ENCODE data around the gene NFKB2.

Gene NFKB2

DNA sequence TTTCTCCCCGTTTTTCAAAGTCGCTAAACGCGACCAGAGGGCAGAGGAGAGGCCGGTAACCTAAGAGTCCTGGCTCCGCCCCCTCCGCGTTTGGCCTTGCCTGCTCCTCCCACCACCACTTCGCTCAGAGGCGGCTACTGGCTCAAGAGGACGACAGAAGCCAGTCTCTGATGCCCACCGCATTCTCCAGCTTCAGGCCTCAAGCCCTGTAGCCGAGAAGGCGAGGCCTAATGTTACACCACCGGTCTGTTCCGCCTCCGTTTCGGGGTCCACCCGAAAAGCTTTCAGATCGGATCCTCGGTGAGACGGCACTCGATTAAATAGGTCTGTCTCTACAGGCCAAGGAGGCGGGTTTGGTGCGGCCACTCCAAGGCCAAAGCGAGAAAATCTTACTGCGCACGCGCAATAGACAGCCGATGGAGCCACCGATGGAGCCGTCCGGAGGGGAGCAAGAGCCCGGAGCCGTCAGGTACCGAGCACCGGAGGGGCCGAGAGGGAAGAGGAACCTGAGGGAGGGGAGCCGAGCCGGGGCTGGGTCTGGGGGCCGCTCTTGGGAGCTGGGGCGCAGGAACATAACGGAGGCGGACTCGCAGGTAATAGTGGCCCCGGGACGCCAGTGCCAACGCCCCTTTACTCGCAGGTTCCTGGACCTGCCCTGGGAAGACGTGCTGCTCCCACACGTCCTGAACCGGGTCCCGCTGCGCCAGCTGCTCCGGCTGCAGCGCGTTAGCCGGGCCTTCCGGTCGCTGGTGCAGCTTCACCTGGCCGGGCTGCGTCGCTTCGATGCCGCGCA, 25.4 kb downstream of the NFKB2 start, which contains the start of gene FBXL15:
Gene FBXL15, plus strand, starts transcription at position 123 of the 793 bp plus-strand sequence. Its CDS starts 294 bp downstream, at position 417.
- Histone ChIP-seq H3K4me3 (replicated peaks; ENCODE audit: low read depth, low read length) (peak within 1 kb of the TSS; percentile 83), H3K27me3 (replicated peaks; ENCODE audit: control insufficient read depth, insufficient read depth, low read length) (no peaks in the 10 kb centered on the region; the same call in 1 of the 2 replicates), H3K36me3 (ENCODE audit: control insufficient read depth, insufficient read depth, low read length) (peaks cover 7% of the 10 kb centered on the region)
- TF ChIP-seq, protein P1, sequence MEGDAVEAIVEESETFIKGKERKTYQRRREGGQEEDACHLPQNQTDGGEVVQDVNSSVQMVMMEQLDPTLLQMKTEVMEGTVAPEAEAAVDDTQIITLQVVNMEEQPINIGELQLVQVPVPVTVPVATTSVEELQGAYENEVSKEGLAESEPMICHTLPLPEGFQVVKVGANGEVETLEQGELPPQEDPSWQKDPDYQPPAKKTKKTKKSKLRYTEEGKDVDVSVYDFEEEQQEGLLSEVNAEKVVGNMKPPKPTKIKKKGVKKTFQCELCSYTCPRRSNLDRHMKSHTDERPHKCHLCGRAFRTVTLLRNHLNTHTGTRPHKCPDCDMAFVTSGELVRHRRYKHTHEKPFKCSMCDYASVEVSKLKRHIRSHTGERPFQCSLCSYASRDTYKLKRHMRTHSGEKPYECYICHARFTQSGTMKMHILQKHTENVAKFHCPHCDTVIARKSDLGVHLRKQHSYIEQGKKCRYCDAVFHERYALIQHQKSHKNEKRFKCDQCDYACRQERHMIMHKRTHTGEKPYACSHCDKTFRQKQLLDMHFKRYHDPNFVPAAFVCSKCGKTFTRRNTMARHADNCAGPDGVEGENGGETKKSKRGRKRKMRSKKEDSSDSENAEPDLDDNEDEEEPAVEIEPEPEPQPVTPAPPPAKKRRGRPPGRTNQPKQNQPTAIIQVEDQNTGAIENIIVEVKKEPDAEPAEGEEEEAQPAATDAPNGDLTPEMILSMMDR (IDR thresholded peaks at IDR 0.05; ENCODE audit: insufficient read depth, low read length, poor library complexity, severe bottlenecking) = no peak
- peak; percentile 96 for DNase-seq (ENCODE audit: extremely low read depth, insufficient read length)

DNA sequence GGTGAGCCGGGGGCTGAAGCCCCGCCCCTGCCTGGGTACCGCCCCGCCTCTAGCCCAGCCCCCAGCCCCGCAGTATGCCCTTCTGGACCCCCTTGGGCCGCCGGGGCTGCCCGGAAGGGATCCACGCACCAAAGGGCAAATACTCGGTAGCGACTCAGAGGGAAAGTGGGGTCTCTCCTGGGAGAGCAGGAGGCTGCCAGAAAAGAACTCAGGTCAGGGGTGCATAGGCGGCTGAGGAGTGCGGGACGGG, 25.9 kb downstream of the NFKB2 start:
- DNase-seq (ENCODE audit: extremely low read depth, insufficient read length) = no peak
- Histone ChIP-seq H3K27me3 (replicated peaks; ENCODE audit: control insufficient read depth, insufficient read depth, low read length) (no peaks in the 10 kb centered on the region; the same call in 1 of the 2 replicates), H3K4me3 (replicated peaks; ENCODE audit: low read depth, low read length) (peak overlapping the region; percentile 83), H3K36me3 (ENCODE audit: control insufficient read depth, insufficient read depth, low read length) (peaks cover 7% of the 10 kb centered on the region)
- TF ChIP-seq, protein P1 (IDR thresholded peaks at IDR 0.05; ENCODE audit: insufficient read depth, low read length, poor library complexity, severe bottlenecking) = no peak

DNA sequence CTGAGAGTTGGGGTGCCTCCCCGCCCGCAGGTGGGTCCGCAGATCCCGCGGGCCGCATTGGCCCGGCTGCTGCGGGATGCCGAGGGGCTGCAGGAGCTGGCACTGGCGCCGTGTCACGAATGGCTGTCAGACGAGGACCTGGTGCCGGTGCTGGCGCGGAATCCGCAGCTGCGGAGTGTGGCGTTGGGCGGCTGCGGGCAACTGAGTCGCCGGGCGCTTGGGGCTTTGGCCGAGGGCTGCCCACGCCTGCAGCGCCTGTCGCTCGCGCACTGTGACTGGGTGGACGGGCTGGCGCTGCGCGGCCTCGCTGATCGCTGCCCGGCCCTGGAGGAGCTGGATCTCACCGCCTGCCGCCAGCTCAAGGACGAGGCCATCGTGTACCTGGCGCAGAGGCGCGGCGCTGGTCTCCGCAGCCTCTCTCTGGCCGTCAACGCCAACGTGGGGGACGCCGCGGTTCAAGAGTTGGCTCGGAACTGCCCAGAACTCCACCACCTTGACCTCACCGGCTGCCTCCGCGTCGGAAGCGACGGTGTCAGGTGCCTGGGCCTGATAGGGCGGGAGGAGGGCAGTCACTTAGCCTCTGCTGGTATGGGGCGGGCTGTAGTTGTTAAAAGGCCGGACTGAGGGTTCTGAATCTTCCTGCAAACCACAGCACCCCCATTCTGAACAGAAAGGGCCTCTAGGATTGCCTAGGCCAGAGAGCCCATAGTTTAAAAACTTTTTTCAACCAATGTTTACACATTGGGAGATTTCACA, 26.4 kb downstream of the NFKB2 start:
- H3K27me3 ChIP-seq (replicated peaks; ENCODE audit: control insufficient read depth, insufficient read depth, low read length) = no peaks in the 10 kb centered on the region; the same call in 1 of the 2 replicates
- peak overlapping the region; percentile 83 for H3K4me3 ChIP-seq (replicated peaks; ENCODE audit: low read depth, low read length)
- TF ChIP-seq, protein P1 (IDR thresholded peaks at IDR 0.05; ENCODE audit: insufficient read depth, low read length, poor library complexity, severe bottlenecking) = no peak
- no peak for DNase-seq (ENCODE audit: extremely low read depth, insufficient read length)
- H3K36me3 ChIP-seq (ENCODE audit: control insufficient read depth, insufficient read depth, low read length) = peaks cover 7% of the 10 kb centered on the region

DNA sequence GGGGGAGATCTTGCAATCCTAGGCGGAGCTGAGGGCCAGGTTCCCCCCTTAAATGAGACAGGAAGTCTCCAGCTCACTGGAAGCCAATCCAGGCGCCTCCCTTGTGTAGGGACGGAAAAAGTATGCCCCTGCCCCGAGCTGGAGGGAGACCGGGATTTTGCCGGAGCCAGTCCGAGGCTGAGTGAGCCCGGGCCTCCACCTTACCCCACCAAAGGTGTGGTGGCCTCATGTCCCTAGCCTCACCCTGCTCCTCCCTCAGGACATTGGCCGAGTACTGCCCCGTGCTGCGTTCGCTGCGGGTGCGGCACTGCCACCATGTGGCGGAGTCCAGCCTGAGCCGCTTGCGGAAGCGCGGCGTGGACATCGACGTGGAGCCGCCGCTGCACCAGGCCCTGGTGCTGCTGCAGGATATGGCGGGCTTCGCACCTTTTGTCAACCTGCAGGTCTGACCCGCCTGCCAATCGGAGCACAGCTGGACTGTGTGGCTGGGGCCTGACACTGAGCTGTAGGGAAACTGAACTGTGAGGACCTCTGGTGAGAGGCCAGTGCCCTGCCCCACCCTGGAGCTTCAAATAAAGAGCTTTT, 27.1 kb downstream of the NFKB2 start:
- TF ChIP-seq, protein P1 (IDR thresholded peaks at IDR 0.05; ENCODE audit: insufficient read depth, low read length, poor library complexity, severe bottlenecking) = peak; percentile 41
- no peaks in the 10 kb centered on the region; the same call in 1 of the 2 replicates for H3K27me3 ChIP-seq (replicated peaks; ENCODE audit: control insufficient read depth, insufficient read depth, low read length)
- DNase-seq (ENCODE audit: extremely low read depth, insufficient read length) = peak; percentile 84
- peak overlapping the region; percentile 83; the same call in 1 of the 2 replicates for H3K4me3 ChIP-seq (replicated peaks; ENCODE audit: low read depth, low read length)
- H3K36me3 ChIP-seq (ENCODE audit: control insufficient read depth, insufficient read depth, low read length) = peaks cover 7% of the 10 kb centered on the region

DNA sequence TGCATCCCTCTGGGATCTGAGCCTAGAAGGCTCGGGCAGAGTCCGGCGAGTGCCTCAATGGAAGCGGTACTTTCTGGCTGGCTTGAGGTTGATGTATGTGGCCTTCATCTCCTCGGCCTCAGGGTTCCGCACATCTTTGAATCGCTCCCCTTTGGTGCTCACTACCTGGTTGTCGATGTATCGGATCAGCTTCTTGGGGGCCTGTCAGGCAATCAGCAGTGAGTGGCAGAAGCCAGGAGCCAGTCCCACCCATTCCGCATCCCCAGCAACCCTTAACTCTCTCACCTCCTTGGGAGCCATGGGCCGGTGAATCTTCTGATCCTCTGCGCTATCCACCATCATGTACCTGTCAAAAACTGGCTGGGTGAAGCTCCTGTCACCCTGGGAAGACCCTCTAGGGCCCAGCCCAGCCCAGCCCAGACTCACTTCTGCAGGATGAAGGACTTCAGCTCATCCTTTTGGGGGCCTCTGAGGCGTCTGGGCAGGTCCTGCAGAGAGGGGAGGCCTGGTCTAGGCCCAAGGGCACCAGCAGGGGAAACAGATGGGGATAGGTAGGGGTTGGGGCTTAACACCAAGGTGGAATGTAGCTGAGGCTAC, 28.0 kb downstream of the NFKB2 start:
- TF ChIP-seq, protein P1 (IDR thresholded peaks at IDR 0.05; ENCODE audit: insufficient read depth, low read length, poor library complexity, severe bottlenecking) = no peak
- no peak for DNase-seq (ENCODE audit: extremely low read depth, insufficient read length)
- no peaks in the 10 kb centered on the region; the same call in 1 of the 2 replicates for H3K27me3 ChIP-seq (replicated peaks; ENCODE audit: control insufficient read depth, insufficient read depth, low read length)

More for the DNA sequence above, 28.0 kb downstream of the NFKB2 start:
- peaks cover 7% of the 10 kb centered on the region for H3K36me3 ChIP-seq (ENCODE audit: control insufficient read depth, insufficient read depth, low read length)
- no peak overlapping the region for H3K4me3 ChIP-seq (replicated peaks; ENCODE audit: low read depth, low read length)
